ENCODE results near the gene PPIG. TPM values are rescaled to one million over a fixed set of nuclear protein-coding genes. Genes with fewer than 3 reads are reported as not detected.

Gene PPIG
- total and polyA plus RNA-seq, 9 of the 15 experiments (the other 6 are each of a cell fraction or from before 2014, with no cell fraction given): 52.5 to 166 (median 124) TPM

DNA sequence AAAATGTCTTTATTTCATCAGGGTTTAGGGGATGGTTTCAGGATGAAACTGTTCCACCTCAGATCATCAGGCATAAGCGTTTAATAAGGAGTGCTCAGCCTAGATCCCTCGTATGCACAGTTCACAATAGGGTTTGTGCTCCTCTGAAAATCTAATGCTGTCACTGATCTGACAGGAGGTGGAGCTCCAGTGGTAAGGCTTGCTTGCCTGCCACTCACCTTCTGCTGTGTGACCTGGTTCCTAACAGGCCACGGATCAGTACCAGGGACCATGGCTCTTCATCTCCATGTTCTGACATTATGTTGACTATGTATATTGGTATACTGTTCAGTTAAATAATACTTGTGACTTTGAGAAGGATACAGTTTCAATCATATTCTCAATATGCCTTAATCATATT, 41.6 kb downstream of the PPIG start:
- peak; percentile 57 for ATAC-seq
- BruUV-seq (replicated peaks): no TSS peak
- intact Hi-C loops (cut with micrococcal nuclease) (no loop called here), in situ Hi-C loops (cut with MboI) (no loop called here)
- POLR2A ChIA-PET: interaction anchor here (1.2 kb wide), 1 partner anchor 41 kb away, joined by 5 read pairs; no protein-coding TSS in a partner anchor
- Histone ChIP-seq H3K27ac (ENCODE audit: extremely low read depth, low read depth, low read length) (no peak overlapping the region), H3K4me3 (no peak overlapping the region), H3K79me2 (ENCODE audit: control insufficient read depth, insufficient read depth, low read length) (peaks cover 17% of the 10 kb centered on the region; the same call in 2 of the 3 replicates), H3K9me3 (replicated peaks; ENCODE audit: control insufficient read depth, insufficient read depth, low read depth, low read length) (no peaks in the 10 kb centered on the region), H3K4me1 (replicated peaks in 1 of 2; ENCODE audit: control insufficient read depth in 2 of 2, insufficient read depth in 2 of 2, low read length in 2 of 2) (no peaks in the 10 kb centered on the region), H4K20me1 (replicated peaks; ENCODE audit: control insufficient read depth, insufficient read depth, low read length) (no peaks in the 10 kb centered on the region), H3K36me3 (ENCODE audit: control insufficient read depth, insufficient read depth, low read length) (peaks cover 80% of the 10 kb centered on the region), H3K9me1 (ENCODE audit: control insufficient read depth, insufficient read depth, low read length) (no peaks in the 10 kb centered on the region), H3K9ac (ENCODE audit: insufficient read depth in 1 of 2, low read depth in 2 of 2, low read length in 2 of 2) (no peak overlapping the region), H3K4me2 (ENCODE audit: insufficient read depth, low read length) (no peak overlapping the region), H2AFZ (ENCODE audit: low read depth, low read length) (no peak overlapping the region), H3K27me3 (ENCODE audit: control insufficient read depth in 2 of 2, insufficient read depth in 2 of 2, low read length in 2 of 2) (no peaks in the 10 kb centered on the region)
- peak; percentile 23 for FAIRE-seq
- CTCF ChIA-PET (ENCODE audit: low intra/inter-chr PET ratio): no interaction called here
- 88% methylated on average over 3 of the region's 3 CpGs for WGBS (ENCODE audit: insufficient coverage, low coverage, missing lambda C conversion rate)
- peak in 1 of 4 experiments; percentile 17 for DNase-seq (ENCODE audit: extremely low read depth in 1 of 4, low spot score in 3 of 4)
- TF ChIP-seq KDM4B (IDR thresholded peaks at IDR 0.05; ENCODE audit: borderline replicate concordance in 2 of 2, low read depth in 1 of 2): no peak
- no peak for TF ChIP-seq CCAR2 (IDR thresholded peaks at IDR 0.05; ENCODE audit: low read depth, low read length)
- no peak for TF ChIP-seq NR2C2 (CRISPR knock-in tag; IDR thresholded peaks at IDR 0.05)
- no peak for TF ChIP-seq NR2C2 (tag; IDR thresholded peaks at IDR 0.05)
- no peak for TF ChIP-seq HNRNPUL1 (IDR thresholded peaks at IDR 0.05; ENCODE audit: low read length)
- peak in 1 of 3 experiments; percentile 37; a peak in 2 of 6 replicates for TF ChIP-seq CTCF (IDR thresholded peaks at IDR 0.05 in 2 of 3, conservative IDR thresholded peaks at IDR 0.05 in 1 of 3; ENCODE audit: insufficient read depth in 2 of 3, low read depth in 1 of 3, low read length in 3 of 3)
- no peak for TF ChIP-seq ZNF644 (tag; IDR thresholded peaks at IDR 0.05; ENCODE audit: low read depth)
- TF ChIP-seq RAD21 (CRISPR knock-in tag; conservative IDR thresholded peaks at IDR 0.05 in 1 of 2, IDR thresholded peaks at IDR 0.05 in 1 of 2): peak in 1 of 2 experiments; percentile 56; a peak in 3 of 4 replicates
- no peak for TF ChIP-seq HDAC2 (IDR thresholded peaks at IDR 0.05)
- TF ChIP-seq, protein P1, sequence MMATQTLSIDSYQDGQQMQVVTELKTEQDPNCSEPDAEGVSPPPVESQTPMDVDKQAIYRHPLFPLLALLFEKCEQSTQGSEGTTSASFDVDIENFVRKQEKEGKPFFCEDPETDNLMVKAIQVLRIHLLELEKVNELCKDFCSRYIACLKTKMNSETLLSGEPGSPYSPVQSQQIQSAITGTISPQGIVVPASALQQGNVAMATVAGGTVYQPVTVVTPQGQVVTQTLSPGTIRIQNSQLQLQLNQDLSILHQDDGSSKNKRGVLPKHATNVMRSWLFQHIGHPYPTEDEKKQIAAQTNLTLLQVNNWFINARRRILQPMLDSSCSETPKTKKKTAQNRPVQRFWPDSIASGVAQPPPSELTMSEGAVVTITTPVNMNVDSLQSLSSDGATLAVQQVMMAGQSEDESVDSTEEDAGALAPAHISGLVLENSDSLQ (IDR thresholded peaks at IDR 0.05): peak; percentile 74
- no peak for TF ChIP-seq NCOR1 (IDR thresholded peaks at IDR 0.05)
